ENCODE measurements around the gene GOLGA6L2.

DNA sequence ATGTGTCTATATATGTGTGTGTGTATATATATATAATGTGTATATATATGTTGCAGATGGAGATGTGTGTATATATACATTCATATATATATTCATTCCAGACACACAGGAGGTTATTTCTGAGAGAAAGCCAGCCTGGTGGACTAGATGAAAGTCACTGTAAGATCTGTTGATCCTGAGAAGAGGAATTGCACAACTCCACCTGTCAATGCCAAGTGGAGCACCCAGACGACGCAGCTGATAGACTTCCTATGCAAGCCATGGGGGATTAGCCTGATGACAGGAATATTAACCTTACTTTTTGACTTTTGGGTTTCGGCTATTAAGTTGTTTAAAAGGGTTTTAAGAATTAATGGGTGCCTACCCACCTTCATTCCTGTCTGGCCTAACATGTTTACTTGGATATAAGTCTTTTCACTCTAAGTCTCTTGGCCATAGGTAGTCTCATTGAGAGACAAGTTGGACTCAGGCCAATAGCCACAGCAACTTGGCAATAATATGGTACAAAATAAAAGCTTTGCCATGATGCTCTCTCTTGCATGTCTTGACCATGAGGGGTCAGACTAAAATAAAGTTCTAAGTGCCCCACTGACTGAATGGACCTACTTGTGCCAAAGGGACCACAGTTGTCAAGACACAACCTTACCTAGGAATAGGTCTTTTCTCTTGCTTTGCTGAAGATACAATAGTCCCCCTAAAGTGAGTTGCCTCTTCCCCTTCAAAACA, 35.9 kb upstream of the GOLGA6L2 start:
- TF ChIP-seq, protein P1, sequence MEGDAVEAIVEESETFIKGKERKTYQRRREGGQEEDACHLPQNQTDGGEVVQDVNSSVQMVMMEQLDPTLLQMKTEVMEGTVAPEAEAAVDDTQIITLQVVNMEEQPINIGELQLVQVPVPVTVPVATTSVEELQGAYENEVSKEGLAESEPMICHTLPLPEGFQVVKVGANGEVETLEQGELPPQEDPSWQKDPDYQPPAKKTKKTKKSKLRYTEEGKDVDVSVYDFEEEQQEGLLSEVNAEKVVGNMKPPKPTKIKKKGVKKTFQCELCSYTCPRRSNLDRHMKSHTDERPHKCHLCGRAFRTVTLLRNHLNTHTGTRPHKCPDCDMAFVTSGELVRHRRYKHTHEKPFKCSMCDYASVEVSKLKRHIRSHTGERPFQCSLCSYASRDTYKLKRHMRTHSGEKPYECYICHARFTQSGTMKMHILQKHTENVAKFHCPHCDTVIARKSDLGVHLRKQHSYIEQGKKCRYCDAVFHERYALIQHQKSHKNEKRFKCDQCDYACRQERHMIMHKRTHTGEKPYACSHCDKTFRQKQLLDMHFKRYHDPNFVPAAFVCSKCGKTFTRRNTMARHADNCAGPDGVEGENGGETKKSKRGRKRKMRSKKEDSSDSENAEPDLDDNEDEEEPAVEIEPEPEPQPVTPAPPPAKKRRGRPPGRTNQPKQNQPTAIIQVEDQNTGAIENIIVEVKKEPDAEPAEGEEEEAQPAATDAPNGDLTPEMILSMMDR (IDR thresholded peaks at IDR 0.05) = no peak
- TF ChIP-seq POLR2A (IDR thresholded peaks at IDR 0.05) = no peak
